GM18508 (cell line): Measurements from ENCODE around the gene FBXW5.
A peak's percentile ranks its signal among the peaks of the same experiment; 100 is the strongest.

Experiments
- ATAC-seq: cut with Tn5 transposase; IDR thresholded peaks from one replicate; pipeline ENCODE4 v1.9.1; 2021; ENCODE audit warnings: moderate number of reproducible peaks; ENCODE audit not compliant: insufficient read depth, unreplicated experiment

FBXW5 gene

DNA sequence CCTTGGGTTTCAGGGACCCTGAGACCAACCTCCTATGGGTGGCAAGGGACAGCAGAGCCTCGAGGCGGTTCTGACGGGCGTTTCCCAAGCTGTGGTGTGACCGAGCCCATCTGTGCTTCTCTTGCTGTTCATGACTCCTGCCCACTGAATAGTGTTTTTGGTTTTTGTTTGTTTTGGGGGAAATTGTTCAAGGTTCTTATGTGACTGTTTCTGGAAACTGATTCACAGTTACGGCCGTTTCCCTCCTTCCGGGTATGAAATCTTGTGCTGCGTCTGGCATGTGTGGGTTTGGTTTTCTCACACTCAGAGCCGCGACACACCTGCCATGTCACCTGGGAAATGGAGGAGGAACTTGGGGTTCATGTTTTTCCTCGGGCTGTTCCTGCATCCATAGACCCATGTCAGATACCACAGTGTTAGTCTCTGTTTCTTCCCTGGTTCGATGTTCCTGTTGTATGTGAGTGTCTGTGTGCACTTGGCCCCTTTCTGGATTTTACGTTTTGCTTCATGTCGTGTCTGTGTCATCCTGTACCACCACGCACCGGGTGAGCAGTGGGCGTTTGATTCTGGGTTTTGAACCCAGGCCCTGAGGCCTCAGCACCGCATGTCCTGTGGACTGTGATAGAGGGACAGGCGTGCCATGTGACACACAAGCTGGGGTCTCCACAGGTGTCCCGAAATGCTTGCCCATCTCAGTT is 28.8 kb downstream of the FBXW5 start:
- no peak for ATAC-seq

DNA sequence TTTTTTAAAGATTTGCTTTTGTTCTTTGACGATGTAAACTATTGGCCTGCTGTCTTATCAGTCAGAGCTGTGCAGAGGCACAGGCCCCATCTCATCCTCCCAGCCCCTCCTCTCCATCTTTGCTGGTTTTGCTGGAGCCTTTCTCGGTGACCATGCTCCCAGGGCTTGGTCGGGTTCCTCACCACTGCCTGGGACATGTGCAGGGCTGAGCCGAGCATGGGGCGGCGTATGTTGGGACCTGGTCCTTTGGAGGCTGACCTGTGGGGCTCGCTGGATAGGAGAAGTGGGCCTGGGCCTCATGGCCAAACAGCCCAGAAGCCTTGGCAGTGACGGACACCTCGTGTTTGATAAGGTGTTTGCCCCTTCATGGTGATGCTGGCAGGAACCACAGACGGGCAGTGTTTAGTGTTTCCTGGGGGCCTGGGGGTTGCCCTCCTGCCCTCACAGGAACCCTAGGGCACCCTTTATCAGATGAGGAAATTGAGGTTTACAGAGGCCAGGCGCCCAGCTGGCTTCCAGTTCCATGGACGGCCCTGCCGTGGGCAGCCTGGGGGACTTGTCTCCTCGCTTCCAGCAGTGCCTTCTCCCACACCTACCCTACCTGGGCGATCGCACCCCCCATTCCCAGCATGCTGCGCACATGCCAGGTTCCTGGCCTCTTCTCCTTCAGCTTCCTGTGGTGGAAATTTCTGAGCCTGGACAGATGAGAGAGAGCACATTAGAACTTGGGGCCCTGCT is 30.7 kb downstream of the FBXW5 start:
- no peak for ATAC-seq

DNA sequence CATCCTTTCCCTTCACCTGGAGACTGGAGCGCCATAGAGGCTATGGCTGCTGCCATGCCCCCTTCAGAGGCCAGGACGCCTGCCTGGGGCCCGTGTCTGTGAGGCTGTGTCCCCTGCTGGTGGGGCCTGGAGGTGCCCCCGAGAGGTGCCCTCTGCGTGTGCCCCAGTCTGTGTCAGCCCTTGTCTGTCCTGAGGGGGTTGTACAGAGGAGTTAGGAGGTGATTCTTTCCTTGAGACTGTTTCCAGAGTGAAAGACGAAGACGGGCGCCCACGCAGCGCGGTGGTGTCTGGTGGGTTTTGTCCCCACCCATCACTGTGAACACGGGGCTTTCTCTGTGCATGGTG is 33.7 kb downstream of the FBXW5 start:
- no peak for ATAC-seq

GRCh38 chr9:136910197-136910900 is 34.2 kb downstream of the FBXW5 start:
- ATAC-seq: no peak

DNA sequence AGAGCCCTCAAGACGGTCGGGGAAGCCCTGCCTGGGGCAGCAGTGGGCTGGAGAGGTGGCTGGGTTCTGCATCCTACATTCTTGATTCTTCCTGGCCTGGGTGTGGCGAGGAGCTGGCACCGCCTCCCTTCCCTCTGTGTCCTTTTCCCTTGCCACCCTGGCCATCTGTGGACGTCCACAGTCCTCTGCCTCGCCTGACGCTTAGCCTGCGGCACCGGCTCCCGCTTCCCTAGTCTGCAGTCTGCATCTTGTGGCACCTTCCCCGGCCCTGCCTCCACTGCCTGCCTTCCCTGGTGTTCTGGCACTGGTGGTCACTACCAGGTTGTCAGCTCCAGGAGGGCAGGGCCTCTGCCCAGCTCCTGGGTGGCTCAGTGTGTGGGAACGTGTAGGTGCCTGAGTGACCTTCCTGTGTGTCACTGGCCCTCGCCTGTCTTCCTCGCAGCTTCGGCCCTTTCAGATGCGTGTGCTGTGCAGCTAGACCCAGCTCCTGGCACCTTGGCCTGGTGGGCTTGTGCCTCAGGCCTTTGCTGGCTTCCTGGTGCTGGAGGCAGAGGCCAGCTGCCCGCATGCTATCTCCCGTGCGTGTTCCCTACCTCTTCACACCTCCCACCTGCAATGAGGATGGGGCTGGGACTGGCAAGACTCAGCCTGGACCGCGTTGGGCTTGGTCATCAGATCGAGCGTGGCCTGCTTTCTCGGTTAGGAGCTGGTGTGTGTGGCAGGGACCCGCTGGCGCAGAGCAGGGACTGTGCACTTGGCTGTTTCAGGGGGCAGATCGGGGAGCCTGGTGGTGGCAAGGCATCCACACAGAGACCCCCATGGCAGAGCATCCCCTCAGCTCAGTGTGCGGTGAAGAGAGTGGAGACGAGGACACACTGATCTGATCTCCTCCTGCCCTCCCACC is 37.3 kb downstream of the FBXW5 start:
- ATAC-seq: no peak

- no peak for ATAC-seq
Observed at GRCh38 chr9:136906266-136906665, 38.3 kb downstream of the FBXW5 start.

DNA sequence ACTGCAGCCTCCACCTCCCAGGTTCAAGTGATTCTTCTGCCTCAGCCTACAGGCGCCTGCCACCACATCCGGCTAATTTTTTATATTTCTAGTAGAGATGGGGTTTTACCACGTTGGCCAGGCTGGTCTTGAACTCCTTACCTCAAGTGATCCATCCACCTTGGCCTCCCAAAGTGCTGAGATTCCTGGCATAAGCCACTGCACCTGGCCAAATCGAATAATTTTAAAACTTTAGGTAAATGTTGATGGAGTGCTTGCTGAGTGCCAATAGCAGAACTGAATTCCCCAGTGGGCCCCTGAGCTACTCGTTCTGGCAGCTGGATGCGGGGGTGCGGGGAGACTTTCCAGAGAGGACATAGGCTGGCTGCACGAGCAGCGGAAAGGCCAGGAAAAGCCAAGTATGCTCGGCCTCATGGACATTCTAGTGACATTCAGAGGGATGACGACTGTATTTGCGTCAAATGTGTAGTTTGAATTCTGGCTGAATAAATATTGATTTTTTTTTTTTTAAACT is 41.4 kb downstream of the FBXW5 start:
- ATAC-seq: no peak

GRCh38 chr9:136902259-136902821 is 42.2 kb downstream of the FBXW5 start:
- ATAC-seq: peak; percentile 51

- ATAC-seq: no peak
Observed at GRCh38 chr9:136901516-136902258, 42.9 kb downstream of the FBXW5 start.

- ATAC-seq: no peak
Observed at GRCh38 chr9:136900988-136901515, 43.5 kb downstream of the FBXW5 start.

DNA sequence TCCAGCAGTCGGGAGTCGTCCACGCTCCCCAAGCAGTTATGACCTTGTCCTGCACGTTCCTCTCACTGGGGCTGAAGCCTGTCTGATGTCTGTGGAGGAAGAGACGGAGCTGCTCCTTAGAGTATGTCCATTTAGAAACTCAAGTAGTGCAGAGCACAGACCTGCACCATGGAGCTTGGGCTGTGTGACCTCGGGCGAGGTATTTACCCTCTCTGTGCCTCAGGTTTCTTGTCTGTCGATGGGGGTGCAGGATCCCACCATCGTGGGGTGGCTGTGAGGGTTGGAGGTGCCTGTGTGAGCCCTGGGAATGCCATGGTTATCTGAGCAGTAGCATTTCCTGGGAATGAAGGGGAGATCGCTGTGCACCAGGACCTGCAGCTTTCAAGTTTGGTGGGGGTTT is 44.0 kb downstream of the FBXW5 start:
- no peak for ATAC-seq

DNA sequence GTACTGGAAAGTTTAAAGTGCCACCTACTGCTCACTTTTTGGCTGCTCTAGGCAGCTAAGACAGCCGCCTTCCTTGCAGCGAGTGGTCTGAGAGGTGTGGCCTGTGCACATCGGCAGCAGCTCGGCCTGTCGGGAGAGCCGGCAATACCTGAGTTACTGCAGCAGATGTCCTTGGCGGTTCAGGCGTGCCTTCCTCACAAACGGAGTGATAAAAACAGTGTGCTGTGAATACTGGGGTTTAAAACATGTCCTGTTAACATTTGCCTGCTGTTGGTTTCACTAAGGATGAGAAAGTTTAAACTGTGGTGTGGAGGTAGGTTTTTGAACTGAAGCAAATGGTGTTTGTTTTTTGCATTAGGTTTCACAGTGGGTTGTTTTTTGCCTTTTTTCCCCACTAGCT is 45.3 kb downstream of the FBXW5 start:
- no peak for ATAC-seq

DNA sequence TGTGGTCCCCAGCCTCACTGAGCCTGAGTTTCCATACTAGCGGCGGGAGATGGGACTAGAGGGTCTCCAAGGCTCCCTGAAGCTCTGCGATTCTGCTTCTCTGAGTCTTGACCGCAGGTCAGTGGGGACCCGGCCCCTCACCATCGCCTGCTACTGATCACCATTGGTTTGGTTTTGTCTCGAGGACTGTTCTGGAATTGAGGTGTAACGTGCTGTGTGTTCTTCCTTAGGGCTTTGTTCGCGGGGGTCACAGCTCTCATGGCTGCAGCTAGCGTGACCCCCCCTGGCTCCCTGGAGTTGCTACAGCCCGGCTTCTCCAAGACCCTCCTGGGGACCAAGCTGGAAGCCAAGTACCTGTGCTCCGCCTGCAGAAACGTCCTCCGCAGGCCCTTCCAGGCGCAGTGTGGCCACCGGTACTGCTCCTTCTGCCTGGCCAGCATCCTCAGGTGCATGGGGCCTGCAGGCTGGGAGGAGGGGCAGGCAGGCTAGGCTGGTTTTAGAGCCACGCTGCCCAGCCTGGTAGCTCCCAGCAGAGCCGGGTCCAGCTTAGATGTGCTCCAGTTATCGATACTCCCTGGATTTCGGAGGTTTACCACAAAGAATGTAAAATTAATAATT is 45.9 kb downstream of the FBXW5 start:
- no peak for ATAC-seq

DNA sequence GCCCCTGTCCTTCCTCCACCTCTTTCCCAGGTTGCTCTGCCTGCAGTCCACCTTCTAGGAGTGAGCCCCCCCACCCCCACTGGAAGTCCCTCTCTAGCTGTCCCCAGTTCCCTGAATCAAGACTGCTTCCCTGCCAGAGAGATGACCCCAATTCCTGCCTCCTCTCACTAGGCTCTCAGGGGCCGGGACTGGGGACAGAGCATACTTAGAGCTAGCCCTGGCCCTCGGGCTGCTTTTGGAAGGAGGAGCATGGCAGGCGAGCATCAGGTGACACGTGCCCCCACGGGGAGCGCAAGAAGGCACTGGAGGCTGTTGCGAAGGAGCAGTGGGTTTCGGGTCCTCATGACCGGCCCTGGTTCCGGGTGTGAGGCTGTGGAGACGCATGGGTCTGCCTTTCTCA is 48.5 kb downstream of the FBXW5 start:
- ATAC-seq: no peak

GRCh38 chr9:136890661-136891060 is 53.9 kb downstream of the FBXW5 start:
- ATAC-seq: no peak
